ENCODE measurements around the gene ERC1.

Gene ERC1

GRCh38 chr12:1003600-1004271 lies 12.7 kb downstream of the ERC1 start:
- H3K4me3 ChIP-seq (ENCODE audit: low read depth, low read length, poor library complexity, severe bottlenecking): no peak overlapping the region
- no peaks in the 10 kb centered on the region for H3K79me2 ChIP-seq (ENCODE audit: insufficient read depth, low read length)
- H3K9ac ChIP-seq (ENCODE audit: low read length): no peak overlapping the region
- H3K9me2 ChIP-seq (ENCODE audit: low read depth, low read length): no peaks in the 10 kb centered on the region
- no peaks in the 10 kb centered on the region for H4K20me1 ChIP-seq (ENCODE audit: insufficient read depth, low read length)
- peaks cover 7% of the 10 kb centered on the region for H3K36me3 ChIP-seq (ENCODE audit: insufficient read depth, low read length)
- H3K27me3 ChIP-seq (ENCODE audit: insufficient read depth, low read length): no peaks in the 10 kb centered on the region
- H3K4me1 ChIP-seq (ENCODE audit: insufficient read depth, low read length, severe bottlenecking): no peaks in the 10 kb centered on the region
- H3K4me2 ChIP-seq (ENCODE audit: low read length): no peak overlapping the region
- H2AFZ ChIP-seq (ENCODE audit: low read length): no peak overlapping the region
- no peaks in the 10 kb centered on the region for H3F3A ChIP-seq (ENCODE audit: insufficient read depth, low read length)
- TF ChIP-seq EZH2 (IDR thresholded peaks at IDR 0.05; ENCODE audit: borderline replicate concordance, low read length) (no peak), CTCF (IDR thresholded peaks at IDR 0.05; ENCODE audit: low read length) (no peak)
- H3K9me3 ChIP-seq (ENCODE audit: low read length): no peaks in the 10 kb centered on the region
- H3K27ac ChIP-seq (ENCODE audit: low read depth, low read length, poor library complexity, severe bottlenecking): no peak overlapping the region

GRCh38 chr12:1006255-1006654 lies 15.2 kb downstream of the ERC1 start:
- Histone ChIP-seq H3K4me2 (ENCODE audit: low read length) (no peak overlapping the region), H3K4me1 (ENCODE audit: insufficient read depth, low read length, severe bottlenecking) (no peaks in the 10 kb centered on the region), H3F3A (ENCODE audit: insufficient read depth, low read length) (no peaks in the 10 kb centered on the region), H3K4me3 (ENCODE audit: low read depth, low read length, poor library complexity, severe bottlenecking) (no peak overlapping the region), H3K27ac (ENCODE audit: low read depth, low read length, poor library complexity, severe bottlenecking) (no peak overlapping the region), H3K9ac (ENCODE audit: low read length) (no peak overlapping the region), H4K20me1 (ENCODE audit: insufficient read depth, low read length) (no peaks in the 10 kb centered on the region), H3K79me2 (ENCODE audit: insufficient read depth, low read length) (no peaks in the 10 kb centered on the region), H3K9me3 (ENCODE audit: low read length) (no peaks in the 10 kb centered on the region), H3K36me3 (ENCODE audit: insufficient read depth, low read length) (peaks cover 4% of the 10 kb centered on the region), H3K9me2 (ENCODE audit: low read depth, low read length) (no peaks in the 10 kb centered on the region), H2AFZ (ENCODE audit: low read length) (no peak overlapping the region), H3K27me3 (ENCODE audit: insufficient read depth, low read length) (no peaks in the 10 kb centered on the region)
- TF ChIP-seq EZH2 (IDR thresholded peaks at IDR 0.05; ENCODE audit: borderline replicate concordance, low read length): no peak
- no peak for TF ChIP-seq CTCF (IDR thresholded peaks at IDR 0.05; ENCODE audit: low read length)

GRCh38 chr12:1007276-1007675 lies 16.3 kb downstream of the ERC1 start:
- TF ChIP-seq CTCF (IDR thresholded peaks at IDR 0.05; ENCODE audit: low read length) (no peak), EZH2 (IDR thresholded peaks at IDR 0.05; ENCODE audit: borderline replicate concordance, low read length) (no peak)
- H3K79me2 ChIP-seq (ENCODE audit: insufficient read depth, low read length): no peaks in the 10 kb centered on the region

More at GRCh38 chr12:1007276-1007675, 16.3 kb downstream of the ERC1 start:
- Histone ChIP-seq H3K9ac (ENCODE audit: low read length) (no peak overlapping the region), H3K4me3 (ENCODE audit: low read depth, low read length, poor library complexity, severe bottlenecking) (no peak overlapping the region), H3K27me3 (ENCODE audit: insufficient read depth, low read length) (no peaks in the 10 kb centered on the region), H3K4me1 (ENCODE audit: insufficient read depth, low read length, severe bottlenecking) (no peaks in the 10 kb centered on the region), H3K36me3 (ENCODE audit: insufficient read depth, low read length) (no peaks in the 10 kb centered on the region; the same call in 1 of the 2 replicates), H3K4me2 (ENCODE audit: low read length) (no peak overlapping the region), H3K9me2 (ENCODE audit: low read depth, low read length) (no peaks in the 10 kb centered on the region), H3K9me3 (ENCODE audit: low read length) (no peaks in the 10 kb centered on the region), H2AFZ (ENCODE audit: low read length) (no peak overlapping the region), H3K27ac (ENCODE audit: low read depth, low read length, poor library complexity, severe bottlenecking) (no peak overlapping the region), H4K20me1 (ENCODE audit: insufficient read depth, low read length) (no peaks in the 10 kb centered on the region), H3F3A (ENCODE audit: insufficient read depth, low read length) (no peaks in the 10 kb centered on the region)

All from OCI-LY1 (cell line).